ENCODE results near the gene CYS1. TPM values are rescaled to one million over a fixed set of nuclear protein-coding genes. Genes with fewer than 3 reads are reported as not detected.

CYS1 gene
- total and polyA plus RNA-seq, 2 of the 13 experiments (the other 11 are each of a cell fraction or from before 2014, with no cell fraction given), result 0.04 TPM; not detected in 1

GRCh38 chr2:10097352-10098148 is 17.3 kb upstream of the CYS1 start (continued):
- TF ChIP-seq, protein P1, sequence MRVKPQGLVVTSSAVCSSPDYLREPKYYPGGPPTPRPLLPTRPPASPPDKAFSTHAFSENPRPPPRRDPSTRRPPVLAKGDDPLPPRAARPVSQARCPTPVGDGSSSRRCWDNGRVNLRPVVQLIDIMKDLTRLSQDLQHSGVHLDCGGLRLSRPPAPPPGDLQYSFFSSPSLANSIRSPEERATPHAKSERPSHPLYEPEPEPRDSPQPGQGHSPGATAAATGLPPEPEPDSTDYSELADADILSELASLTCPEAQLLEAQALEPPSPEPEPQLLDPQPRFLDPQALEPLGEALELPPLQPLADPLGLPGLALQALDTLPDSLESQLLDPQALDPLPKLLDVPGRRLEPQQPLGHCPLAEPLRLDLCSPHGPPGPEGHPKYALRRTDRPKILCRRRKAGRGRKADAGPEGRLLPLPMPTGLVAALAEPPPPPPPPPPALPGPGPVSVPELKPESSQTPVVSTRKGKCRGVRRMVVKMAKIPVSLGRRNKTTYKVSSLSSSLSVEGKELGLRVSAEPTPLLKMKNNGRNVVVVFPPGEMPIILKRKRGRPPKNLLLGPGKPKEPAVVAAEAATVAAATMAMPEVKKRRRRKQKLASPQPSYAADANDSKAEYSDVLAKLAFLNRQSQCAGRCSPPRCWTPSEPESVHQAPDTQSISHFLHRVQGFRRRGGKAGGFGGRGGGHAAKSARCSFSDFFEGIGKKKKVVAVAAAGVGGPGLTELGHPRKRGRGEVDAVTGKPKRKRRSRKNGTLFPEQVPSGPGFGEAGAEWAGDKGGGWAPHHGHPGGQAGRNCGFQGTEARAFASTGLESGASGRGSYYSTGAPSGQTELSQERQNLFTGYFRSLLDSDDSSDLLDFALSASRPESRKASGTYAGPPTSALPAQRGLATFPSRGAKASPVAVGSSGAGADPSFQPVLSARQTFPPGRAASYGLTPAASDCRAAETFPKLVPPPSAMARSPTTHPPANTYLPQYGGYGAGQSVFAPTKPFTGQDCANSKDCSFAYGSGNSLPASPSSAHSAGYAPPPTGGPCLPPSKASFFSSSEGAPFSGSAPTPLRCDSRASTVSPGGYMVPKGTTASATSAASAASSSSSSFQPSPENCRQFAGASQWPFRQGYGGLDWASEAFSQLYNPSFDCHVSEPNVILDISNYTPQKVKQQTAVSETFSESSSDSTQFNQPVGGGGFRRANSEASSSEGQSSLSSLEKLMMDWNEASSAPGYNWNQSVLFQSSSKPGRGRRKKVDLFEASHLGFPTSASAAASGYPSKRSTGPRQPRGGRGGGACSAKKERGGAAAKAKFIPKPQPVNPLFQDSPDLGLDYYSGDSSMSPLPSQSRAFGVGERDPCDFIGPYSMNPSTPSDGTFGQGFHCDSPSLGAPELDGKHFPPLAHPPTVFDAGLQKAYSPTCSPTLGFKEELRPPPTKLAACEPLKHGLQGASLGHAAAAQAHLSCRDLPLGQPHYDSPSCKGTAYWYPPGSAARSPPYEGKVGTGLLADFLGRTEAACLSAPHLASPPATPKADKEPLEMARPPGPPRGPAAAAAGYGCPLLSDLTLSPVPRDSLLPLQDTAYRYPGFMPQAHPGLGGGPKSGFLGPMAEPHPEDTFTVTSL (CRISPR knock-in tag; IDR thresholded peaks at IDR 0.05; ENCODE audit: borderline replicate concordance), result no peak
- 0 out of 4 replicates have a peak, but pooled peaks of 1 of the 2 experiments have one; percentile 36 for TF ChIP-seq KLF16 (CRISPR knock-in tag; IDR thresholded peaks at IDR 0.05)
- peak; percentile 44; the same call in 1 of the 2 replicates for TF ChIP-seq NFKB2 (CRISPR knock-in tag; IDR thresholded peaks at IDR 0.05; ENCODE audit: borderline replicate concordance)
- no peak for TF ChIP-seq HNRNPUL1 (IDR thresholded peaks at IDR 0.05; ENCODE audit: low read depth, low read length)
- TF ChIP-seq LCORL (IDR thresholded peaks at IDR 0.05), result no peak
- no peak for TF ChIP-seq LCORL (CRISPR knock-in tag; IDR thresholded peaks at IDR 0.05)
- no peak for TF ChIP-seq ZNF644 (CRISPR knock-in tag; IDR thresholded peaks at IDR 0.05; ENCODE audit: low read depth)
- TF ChIP-seq SOX6 (IDR thresholded peaks at IDR 0.05), result no peak
- TF ChIP-seq SOX6 (CRISPR knock-in tag; IDR thresholded peaks at IDR 0.05), result no peak
- TF ChIP-seq, protein P2, sequence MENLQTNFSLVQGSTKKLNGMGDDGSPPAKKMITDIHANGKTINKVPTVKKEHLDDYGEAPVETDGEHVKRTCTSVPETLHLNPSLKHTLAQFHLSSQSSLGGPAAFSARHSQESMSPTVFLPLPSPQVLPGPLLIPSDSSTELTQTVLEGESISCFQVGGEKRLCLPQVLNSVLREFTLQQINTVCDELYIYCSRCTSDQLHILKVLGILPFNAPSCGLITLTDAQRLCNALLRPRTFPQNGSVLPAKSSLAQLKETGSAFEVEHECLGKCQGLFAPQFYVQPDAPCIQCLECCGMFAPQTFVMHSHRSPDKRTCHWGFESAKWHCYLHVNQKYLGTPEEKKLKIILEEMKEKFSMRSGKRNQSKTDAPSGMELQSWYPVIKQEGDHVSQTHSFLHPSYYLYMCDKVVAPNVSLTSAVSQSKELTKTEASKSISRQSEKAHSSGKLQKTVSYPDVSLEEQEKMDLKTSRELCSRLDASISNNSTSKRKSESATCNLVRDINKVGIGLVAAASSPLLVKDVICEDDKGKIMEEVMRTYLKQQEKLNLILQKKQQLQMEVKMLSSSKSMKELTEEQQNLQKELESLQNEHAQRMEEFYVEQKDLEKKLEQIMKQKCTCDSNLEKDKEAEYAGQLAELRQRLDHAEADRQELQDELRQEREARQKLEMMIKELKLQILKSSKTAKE (CRISPR knock-in tag; IDR thresholded peaks at IDR 0.05; ENCODE audit: borderline replicate concordance), result no peak
- no peak for TF ChIP-seq ELK4 (CRISPR knock-in tag; IDR thresholded peaks at IDR 0.05; ENCODE audit: borderline replicate concordance)
- no peak for TF ChIP-seq HMG20B (CRISPR knock-in tag; conservative IDR thresholded peaks at IDR 0.05)
- TF ChIP-seq KDM6A (CRISPR knock-in tag; IDR thresholded peaks at IDR 0.05; ENCODE audit: low read depth), result no peak
- TF ChIP-seq HOXA7 (CRISPR knock-in tag; IDR thresholded peaks at IDR 0.05), result no peak
- TF ChIP-seq, protein P3, sequence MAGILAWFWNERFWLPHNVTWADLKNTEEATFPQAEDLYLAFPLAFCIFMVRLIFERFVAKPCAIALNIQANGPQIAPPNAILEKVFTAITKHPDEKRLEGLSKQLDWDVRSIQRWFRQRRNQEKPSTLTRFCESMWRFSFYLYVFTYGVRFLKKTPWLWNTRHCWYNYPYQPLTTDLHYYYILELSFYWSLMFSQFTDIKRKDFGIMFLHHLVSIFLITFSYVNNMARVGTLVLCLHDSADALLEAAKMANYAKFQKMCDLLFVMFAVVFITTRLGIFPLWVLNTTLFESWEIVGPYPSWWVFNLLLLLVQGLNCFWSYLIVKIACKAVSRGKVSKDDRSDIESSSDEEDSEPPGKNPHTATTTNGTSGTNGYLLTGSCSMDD (CRISPR knock-in tag; IDR thresholded peaks at IDR 0.05), result no peak
- TF ChIP-seq, protein P4, sequence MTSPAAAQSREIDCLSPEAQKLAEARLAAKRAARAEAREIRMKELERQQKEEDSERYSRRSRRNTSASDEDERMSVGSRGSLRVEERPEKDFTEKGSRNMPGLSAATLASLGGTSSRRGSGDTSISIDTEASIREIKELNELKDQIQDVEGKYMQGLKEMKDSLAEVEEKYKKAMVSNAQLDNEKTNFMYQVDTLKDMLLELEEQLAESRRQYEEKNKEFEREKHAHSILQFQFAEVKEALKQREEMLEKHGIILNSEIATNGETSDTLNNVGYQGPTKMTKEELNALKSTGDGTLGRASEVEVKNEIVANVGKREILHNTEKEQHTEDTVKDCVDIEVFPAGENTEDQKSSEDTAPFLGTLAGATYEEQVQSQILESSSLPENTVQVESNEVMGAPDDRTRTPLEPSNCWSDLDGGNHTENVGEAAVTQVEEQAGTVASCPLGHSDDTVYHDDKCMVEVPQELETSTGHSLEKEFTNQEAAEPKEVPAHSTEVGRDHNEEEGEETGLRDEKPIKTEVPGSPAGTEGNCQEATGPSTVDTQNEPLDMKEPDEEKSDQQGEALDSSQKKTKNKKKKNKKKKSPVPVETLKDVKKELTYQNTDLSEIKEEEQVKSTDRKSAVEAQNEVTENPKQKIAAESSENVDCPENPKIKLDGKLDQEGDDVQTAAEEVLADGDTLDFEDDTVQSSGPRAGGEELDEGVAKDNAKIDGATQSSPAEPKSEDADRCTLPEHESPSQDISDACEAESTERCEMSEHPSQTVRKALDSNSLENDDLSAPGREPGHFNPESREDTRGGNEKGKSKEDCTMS (CRISPR knock-in tag; conservative IDR thresholded peaks at IDR 0.05), result no peak

Measured in HepG2 (cell line).